SJCRH30 (cell line): ENCODE measurements around the gene SHC3. TPM values are rescaled to one million over a fixed set of nuclear protein-coding genes. Genes with fewer than 3 reads are reported as not detected.
A peak's percentile ranks its signal among the peaks of the same experiment; 100 is the strongest.

Experiments used
- DNase-seq, 2 experiments: peaks; one replicate each; pipeline ENCODE4 v3.0.0-alpha.2; 2015 to 2020
- H3K27ac ChIP-seq: fragments of 250-450 bp; sonication (Bioruptor Pico); 2 replicates; pipeline ENCODE4 v1.5.1; 2020; ENCODE audit warnings: mild to moderate bottlenecking, moderate library complexity
- H3K27me3 ChIP-seq: fragments of 250-450 bp; sonication (Bioruptor Pico); 2 replicates; pipeline ENCODE4 v1.5.1; 2020; ENCODE audit warnings: mild to moderate bottlenecking, moderate library complexity
- H3K36me3 ChIP-seq: fragments of 250-450 bp; sonication (Bioruptor Pico); 2 replicates; pipeline ENCODE4 v1.5.1; 2020; ENCODE audit warnings: mild to moderate bottlenecking, moderate library complexity
- H3K4me1 ChIP-seq: fragments of 250-450 bp; sonication (Bioruptor Pico); 2 replicates; pipeline ENCODE4 v1.5.1; 2020; ENCODE audit warnings: mild to moderate bottlenecking, moderate library complexity
- H3K4me3 ChIP-seq: fragments of 250-450 bp; sonication (Bioruptor Pico); 2 replicates; pipeline ENCODE4 v1.5.1; 2020; ENCODE audit warnings: mild to moderate bottlenecking, moderate library complexity
- H3K9me3 ChIP-seq: fragments of 250-450 bp; sonication (Bioruptor Pico); replicated peaks from 2 replicates; pipeline ENCODE4 v1.5.1; 2020; ENCODE audit warnings: mild to moderate bottlenecking, moderate library complexity
- total RNA-seq: library from RNA; depleted of rRNA; stranded (reverse); fragments of >200 nt; shearing (Covaris generic); gene quantifications from 2 replicates; pipeline ENCODE4 v1.2.3, GENCODE V29; 2014

SHC3 gene
- total RNA-seq, 1 experiment from 2014 or later = not detected

GRCh38 chr9:89177012-89177943, 1.3 kb downstream of the SHC3 start:
- Histone ChIP-seq H3K4me3 (no peak overlapping the region), H3K36me3 (no peaks in the 10 kb centered on the region), H3K27me3 (no peaks in the 10 kb centered on the region), H3K4me1 (peaks cover 8% of the 10 kb centered on the region; the same call in 1 of the 2 replicates), H3K27ac (no peak overlapping the region), H3K9me3 (no peaks in the 10 kb centered on the region)
- no peak for DNase-seq

- Histone ChIP-seq H3K4me3 (no peak overlapping the region), H3K9me3 (no peaks in the 10 kb centered on the region), H3K36me3 (no peaks in the 10 kb centered on the region), H3K27ac (no peak overlapping the region), H3K27me3 (no peaks in the 10 kb centered on the region), H3K4me1 (peaks cover 8% of the 10 kb centered on the region; the same call in 1 of the 2 replicates)
- DNase-seq = no peak
Observed at GRCh38 chr9:89175828-89176261, 2.8 kb downstream of the SHC3 start.

- Histone ChIP-seq H3K27me3 (peaks cover 7% of the 10 kb centered on the region; the same call in 1 of the 2 replicates), H3K4me3 (no peak overlapping the region), H3K4me1 (peaks cover under 1% of the 10 kb centered on the region; the same call in 1 of the 2 replicates), H3K36me3 (no peaks in the 10 kb centered on the region), H3K9me3 (no peaks in the 10 kb centered on the region), H3K27ac (no peak overlapping the region)
- no peak for DNase-seq
Observed at GRCh38 chr9:89174291-89174690, 4.3 kb downstream of the SHC3 start.

GRCh38 chr9:89173072-89173471, 5.5 kb downstream of the SHC3 start:
- Histone ChIP-seq H3K4me1 (no peaks in the 10 kb centered on the region), H3K4me3 (no peak overlapping the region), H3K36me3 (no peaks in the 10 kb centered on the region), H3K27ac (no peak overlapping the region), H3K9me3 (no peaks in the 10 kb centered on the region), H3K27me3 (peaks cover 7% of the 10 kb centered on the region; the same call in 1 of the 2 replicates)
- no peak for DNase-seq

GRCh38 chr9:89172398-89172797, 6.2 kb downstream of the SHC3 start:
- no peak for DNase-seq
- Histone ChIP-seq H3K27me3 (peaks cover 7% of the 10 kb centered on the region; the same call in 1 of the 2 replicates), H3K9me3 (no peaks in the 10 kb centered on the region)

GRCh38 chr9:89171693-89172092, 6.9 kb downstream of the SHC3 start:
- DNase-seq = no peak
- H3K4me1 ChIP-seq = no peaks in the 10 kb centered on the region
- no peak overlapping the region for H3K4me3 ChIP-seq
- no peaks in the 10 kb centered on the region for H3K36me3 ChIP-seq
- H3K27me3 ChIP-seq = peaks cover 7% of the 10 kb centered on the region; the same call in 1 of the 2 replicates
- no peaks in the 10 kb centered on the region for H3K9me3 ChIP-seq
- H3K27ac ChIP-seq = no peak overlapping the region

More at GRCh38 chr9:89172398-89172797, 6.2 kb downstream of the SHC3 start:
- Histone ChIP-seq H3K4me3 (no peak overlapping the region), H3K27ac (no peak overlapping the region), H3K36me3 (no peaks in the 10 kb centered on the region), H3K4me1 (no peaks in the 10 kb centered on the region)

- Histone ChIP-seq H3K9me3 (no peaks in the 10 kb centered on the region), H3K27ac (no peak overlapping the region), H3K4me1 (no peaks in the 10 kb centered on the region), H3K27me3 (peaks cover 7% of the 10 kb centered on the region; the same call in 1 of the 2 replicates), H3K4me3 (no peak overlapping the region), H3K36me3 (no peaks in the 10 kb centered on the region)
- no peak for DNase-seq
Observed at GRCh38 chr9:89171231-89171630, 7.4 kb downstream of the SHC3 start.

GRCh38 chr9:89168901-89169813, 9.5 kb downstream of the SHC3 start:
- H3K36me3 ChIP-seq = no peaks in the 10 kb centered on the region
- no peaks in the 10 kb centered on the region for H3K9me3 ChIP-seq
- DNase-seq = no peak
- H3K27ac ChIP-seq = no peak overlapping the region
- H3K27me3 ChIP-seq = peaks cover 7% of the 10 kb centered on the region; the same call in 1 of the 2 replicates
- H3K4me3 ChIP-seq = no peak overlapping the region
- no peaks in the 10 kb centered on the region for H3K4me1 ChIP-seq

- Histone ChIP-seq H3K4me1 (no peaks in the 10 kb centered on the region), H3K9me3 (no peaks in the 10 kb centered on the region), H3K4me3 (no peak overlapping the region), H3K36me3 (no peaks in the 10 kb centered on the region), H3K27me3 (peaks cover 7% of the 10 kb centered on the region; the same call in 1 of the 2 replicates), H3K27ac (no peak overlapping the region)
- no peak for DNase-seq
Observed at GRCh38 chr9:89167788-89168187, 10.8 kb downstream of the SHC3 start.

- H3K4me3 ChIP-seq = no peak overlapping the region
- no peak overlapping the region for H3K27ac ChIP-seq
- H3K36me3 ChIP-seq = no peaks in the 10 kb centered on the region
- H3K4me1 ChIP-seq = no peaks in the 10 kb centered on the region
- no peaks in the 10 kb centered on the region for H3K9me3 ChIP-seq
- DNase-seq = no peak
- peaks cover 7% of the 10 kb centered on the region; the same call in 1 of the 2 replicates for H3K27me3 ChIP-seq
Observed at GRCh38 chr9:89166852-89167251, 11.8 kb downstream of the SHC3 start.

GRCh38 chr9:89165880-89166279, 12.7 kb downstream of the SHC3 start:
- Histone ChIP-seq H3K4me3 (no peak overlapping the region), H3K9me3 (no peaks in the 10 kb centered on the region), H3K27ac (no peak overlapping the region), H3K27me3 (peaks cover 7% of the 10 kb centered on the region; the same call in 1 of the 2 replicates), H3K4me1 (no peaks in the 10 kb centered on the region; the same call in 1 of the 2 replicates), H3K36me3 (no peaks in the 10 kb centered on the region)
- no peak for DNase-seq

- no peak overlapping the region for H3K27ac ChIP-seq
- H3K36me3 ChIP-seq = no peaks in the 10 kb centered on the region
Observed at GRCh38 chr9:89165341-89165740, 13.3 kb downstream of the SHC3 start.

GRCh38 chr9:89161221-89161620, 17.4 kb downstream of the SHC3 start:
- Histone ChIP-seq H3K4me1 (peaks cover 4% of the 10 kb centered on the region; the same call in 1 of the 2 replicates), H3K27me3 (peaks cover 4% of the 10 kb centered on the region; the same call in 1 of the 2 replicates), H3K27ac (no peak overlapping the region), H3K36me3 (no peaks in the 10 kb centered on the region), H3K9me3 (no peaks in the 10 kb centered on the region), H3K4me3 (no peak overlapping the region)
- no peak for DNase-seq

More at GRCh38 chr9:89165341-89165740, 13.3 kb downstream of the SHC3 start:
- DNase-seq = no peak
- Histone ChIP-seq H3K27me3 (peaks cover 7% of the 10 kb centered on the region; the same call in 1 of the 2 replicates), H3K9me3 (no peaks in the 10 kb centered on the region), H3K4me1 (peaks cover 4% of the 10 kb centered on the region; the same call in 1 of the 2 replicates), H3K4me3 (no peak overlapping the region)

GRCh38 chr9:89160806-89161205, 17.8 kb downstream of the SHC3 start:
- H3K4me3 ChIP-seq = no peak overlapping the region
- H3K27ac ChIP-seq = no peak overlapping the region
- H3K36me3 ChIP-seq = no peaks in the 10 kb centered on the region
- DNase-seq = peak; percentile 45
- H3K27me3 ChIP-seq = peaks cover 4% of the 10 kb centered on the region; the same call in 1 of the 2 replicates
- H3K4me1 ChIP-seq = peaks cover 4% of the 10 kb centered on the region; the same call in 1 of the 2 replicates
- H3K9me3 ChIP-seq = no peaks in the 10 kb centered on the region
